CD4-positive, alpha-beta memory T cell (primary cell): ENCODE measurements around the gene CARD11. TPM values are rescaled to one million over a fixed set of nuclear protein-coding genes. Genes with fewer than 3 reads are reported as not detected.

Experiments used
- CTCF ChIA-PET: fragments of 350-600 bp; sonication (Branson Sonifier 250); formaldehyde crosslinking; loops from one replicate; lab custom pipeline; 2021; ENCODE audit warnings: inconsistent platforms; ENCODE audit not compliant: partially characterized antibody; lab: Charles Lee
- POLR2A ChIA-PET: fragments of 350-600 bp; sonication (Branson Sonifier 250); formaldehyde crosslinking; loops from one replicate; lab custom pipeline; 2021; ENCODE audit not compliant: partially characterized antibody; lab: Charles Lee
- DNase-seq, 5 donors: peaks; one replicate each; pipeline versions ENCODE4 v3.0.0 to v3.0.0-alpha.2; 2020 to 2022; ENCODE audit warnings: mixed read lengths in 1 of 5
- H3K27ac ChIP-seq: one replicate; pipeline ENCODE4 v1.7.0; 2013; ENCODE audit warnings: low read depth, low read length
- H3K27me3 ChIP-seq: 2 replicates; pipeline ENCODE4 v1.7.0; 2013; ENCODE audit warnings: mild to moderate bottlenecking, low read length, moderate library complexity; ENCODE audit not compliant: insufficient read depth
- H3K36me3 ChIP-seq: 2 replicates; pipeline ENCODE4 v1.7.0; 2013; ENCODE audit warnings: mild to moderate bottlenecking, low read length, moderate library complexity; ENCODE audit not compliant: insufficient read depth
- H3K4me1 ChIP-seq: 2 replicates; pipeline ENCODE4 v1.7.0; 2013; ENCODE audit warnings: mild to moderate bottlenecking, low read length, moderate library complexity; ENCODE audit not compliant: insufficient read depth
- H3K4me3 ChIP-seq, 2 donors: one replicate each; pipeline ENCODE4 v1.7.0; 2013; ENCODE audit warnings: low read length in 2 of 2, mild to moderate bottlenecking in 1 of 2
- H3K9me3 ChIP-seq, 2 donors: one replicate each; pipeline ENCODE4 v1.7.0; 2013; ENCODE audit warnings: low read length in 2 of 2, control low read depth in 1 of 2; ENCODE audit not compliant: control insufficient read depth in 1 of 2
- H3K27ac Mint-ChIP-seq, 7 donors: one replicate each; pipeline ENCODE4 v1.8.0; 2020 to 2021; ENCODE audit warnings: mixed read lengths in 7 of 7, mild to moderate bottlenecking in 6 of 7, inconsistent platforms in 3 of 7, moderate library complexity in 3 of 7
- H3K27me3 Mint-ChIP-seq, 2 donors: one replicate each; pipeline ENCODE4 v1.8.0; 2020 to 2021; ENCODE audit warnings: mixed read lengths in 2 of 2
- H3K36me3 Mint-ChIP-seq, 2 donors: one replicate each; pipeline ENCODE4 v1.8.0; 2020 to 2021; ENCODE audit warnings: mixed read lengths in 2 of 2, inconsistent platforms in 1 of 2, mild to moderate bottlenecking in 1 of 2
- H3K4me1 Mint-ChIP-seq, 4 donors: one replicate each; pipeline ENCODE4 v1.8.0; 2020 to 2021; ENCODE audit warnings: mixed read lengths in 4 of 4, mild to moderate bottlenecking in 1 of 4
- H3K4me3 Mint-ChIP-seq, 8 donors: one replicate each; pipeline ENCODE4 v1.8.0; 2020 to 2021; ENCODE audit warnings: mixed read lengths in 8 of 8, mild to moderate bottlenecking in 7 of 8, moderate library complexity in 6 of 8, inconsistent platforms in 3 of 8
- H3K9me3 Mint-ChIP-seq, 8 donors: one replicate each; pipeline ENCODE4 v1.8.0; 2020 to 2021; ENCODE audit warnings: mixed read lengths in 8 of 8, mild to moderate bottlenecking in 5 of 8, inconsistent platforms in 3 of 8, moderate library complexity in 1 of 8
- intact Hi-C: fragments of 100-400 bp; cut with micrococcal nuclease; formaldehyde crosslinking; loops from one replicate; pipeline ENCODE4 v1.15.1; 2023
- polyA plus RNA-seq, 2 donors: library from polyadenylated mRNA; unstranded; fragments of 300-500 nt; fragmentation: Illumina TruSeq; gene quantifications; one replicate each; pipeline ENCODE4 v1.2.3, GENCODE V29; 2021
- total RNA-seq, 2 experiments: library from RNA; stranded (reverse); gene quantifications; one replicate each; pipeline ENCODE4 v1.2.3, GENCODE V29; 2021

CARD11 gene
- total and polyA plus RNA-seq, 4 experiments from 2014 or later: 4.9 to 136 (median 85.3) TPM

- Histone ChIP-seq H3K36me3 (peaks cover 7% of the 10 kb centered on the region), H3K9me3 (peaks cover 10 to 12% of the 10 kb centered on the region in 2 donors), H3K4me3 (no peak overlapping the region), H3K4me1 (no peaks in the 10 kb centered on the region), H3K27ac (no peak overlapping the region), H3K27me3 (no peaks in the 10 kb centered on the region)
- POLR2A ChIA-PET: interaction anchor here (1.1 kb wide), 1 partner anchor 12 kb away, joined by 3 read pairs; no protein-coding TSS in a partner anchor
- intact Hi-C loops: no loop called here
- DNase-seq: no peak
- Mint-ChIP-seq H3K27me3 (no peaks in the 10 kb centered on the region), H3K36me3 (peaks cover 32 to 49% of the 10 kb centered on the region in 2 donors), H3K9me3 (peaks cover 2 to 25% (median 20%) of the 10 kb centered on the region in 8 donors), H3K27ac (no peak overlapping the region), H3K4me3 (no peak overlapping the region), H3K4me1 (peaks cover 8 to 36% (median 19%) of the 10 kb centered on the region in 4 donors)
- CTCF ChIA-PET: no interaction called here
These were observed 72.8 kb downstream of the CARD11 start for GRCh38 chr7:2970861-2971260.

- Mint-ChIP-seq H3K27me3 (no peaks in the 10 kb centered on the region), H3K36me3 (peaks cover 38 to 50% of the 10 kb centered on the region in 2 donors), H3K27ac (no peak overlapping the region), H3K4me3 (no peak overlapping the region), H3K9me3 (peaks cover 2 to 31% (median 24%) of the 10 kb centered on the region in 8 donors), H3K4me1 (peaks cover 9 to 30% (median 16%) of the 10 kb centered on the region in 4 donors)
- POLR2A ChIA-PET: no interaction called here
- Histone ChIP-seq H3K4me3 (no peak overlapping the region), H3K27ac (no peak overlapping the region), H3K9me3 (peaks cover 11 to 17% of the 10 kb centered on the region in 2 donors), H3K27me3 (no peaks in the 10 kb centered on the region), H3K36me3 (peaks cover 7% of the 10 kb centered on the region), H3K4me1 (no peaks in the 10 kb centered on the region)
- CTCF ChIA-PET: no interaction called here
- no peak for DNase-seq
- intact Hi-C loops: no loop called here
These were observed 73.4 kb downstream of the CARD11 start for GRCh38 chr7:2970307-2970664.

DNA sequence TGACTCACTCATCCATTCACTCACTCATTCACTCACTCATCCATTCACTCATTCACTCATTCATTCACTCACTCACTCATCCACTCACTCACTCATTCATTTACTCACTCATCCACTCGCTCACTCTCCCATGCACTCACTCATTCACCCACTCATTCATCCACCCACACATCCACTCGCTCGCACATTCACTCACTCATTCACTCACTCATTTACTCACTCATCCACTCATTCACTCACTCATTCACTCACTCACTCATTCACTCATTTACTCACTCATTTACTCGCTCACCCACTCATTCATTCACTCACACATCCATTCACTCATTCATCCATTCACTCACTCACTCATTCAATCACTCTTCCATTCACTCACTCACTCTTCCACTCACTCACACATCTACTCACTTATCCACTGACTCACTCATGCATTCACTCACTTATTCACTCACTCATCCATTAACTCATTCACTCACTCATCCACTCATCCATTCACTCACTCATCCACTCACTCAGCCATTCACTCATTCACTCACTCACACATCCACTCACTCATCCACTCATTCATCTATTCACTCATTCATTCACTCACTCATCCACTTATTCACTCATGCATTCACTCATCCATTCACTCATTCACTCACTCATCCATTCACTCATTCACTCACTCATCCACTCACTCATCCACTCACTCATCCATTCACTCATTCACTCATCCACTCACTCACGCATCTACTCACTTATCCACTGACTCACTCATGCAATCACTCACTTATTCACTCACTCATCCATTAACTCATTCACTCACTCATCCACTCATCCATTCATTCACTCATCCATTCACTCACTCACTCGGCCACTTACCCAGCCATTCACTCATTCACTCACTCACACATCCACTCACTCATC lies 74.0 kb downstream of the CARD11 start:
- H3K36me3 Mint-ChIP-seq: peaks cover 39 to 49% of the 10 kb centered on the region in 2 donors
- POLR2A ChIA-PET: no interaction called here

GRCh38 chr7:2968616-2969397 lies 74.9 kb downstream of the CARD11 start:
- ChIA-PET POLR2A (no interaction called here), CTCF (no interaction called here)
- H3K36me3 ChIP-seq: no peaks in the 10 kb centered on the region
- H3K4me3 ChIP-seq: no peak overlapping the region
- H3K27ac ChIP-seq: no peak overlapping the region
- H3K4me3 Mint-ChIP-seq: no peak overlapping the region
- no peaks in the 10 kb centered on the region for H3K27me3 Mint-ChIP-seq
- DNase-seq: no peak
- intact Hi-C loops: no loop called here
- peaks cover 11 to 17% of the 10 kb centered on the region in 2 donors for H3K9me3 ChIP-seq
- H3K4me1 Mint-ChIP-seq: peaks cover 14 to 32% (median 23%) of the 10 kb centered on the region in 4 donors
- H3K36me3 Mint-ChIP-seq: peaks cover 39 to 46% of the 10 kb centered on the region in 2 donors
- H3K4me1 ChIP-seq: no peaks in the 10 kb centered on the region
- H3K9me3 Mint-ChIP-seq: peaks cover 2 to 32% (median 24%) of the 10 kb centered on the region in 8 donors
- no peaks in the 10 kb centered on the region for H3K27me3 ChIP-seq
- H3K27ac Mint-ChIP-seq: peak overlapping the region in 1 of 7 donors; percentile 36

More for the DNA sequence above, 74.0 kb downstream of the CARD11 start:
- H3K36me3 ChIP-seq: peaks cover 7% of the 10 kb centered on the region
- H3K4me1 ChIP-seq: no peaks in the 10 kb centered on the region
- H3K27me3 ChIP-seq: no peaks in the 10 kb centered on the region
- no peak overlapping the region for H3K4me3 ChIP-seq
- CTCF ChIA-PET: no interaction called here
- H3K9me3 ChIP-seq: peaks cover 11 to 17% of the 10 kb centered on the region in 2 donors
- no peak for DNase-seq
- Mint-ChIP-seq H3K4me1 (peaks cover 10 to 32% (median 18%) of the 10 kb centered on the region in 4 donors), H3K9me3 (peaks cover 2 to 32% (median 24%) of the 10 kb centered on the region in 8 donors), H3K27ac (no peak overlapping the region), H3K27me3 (no peaks in the 10 kb centered on the region), H3K4me3 (no peak overlapping the region)
- H3K27ac ChIP-seq: no peak overlapping the region
- intact Hi-C loops: no loop called here

- Histone ChIP-seq H3K36me3 (no peaks in the 10 kb centered on the region), H3K4me1 (peaks cover 3% of the 10 kb centered on the region), H3K9me3 (peaks cover 11 to 17% of the 10 kb centered on the region in 2 donors), H3K27me3 (no peaks in the 10 kb centered on the region), H3K27ac (no peak overlapping the region), H3K4me3 (no peak overlapping the region)
- H3K9me3 Mint-ChIP-seq: peaks cover 2 to 32% (median 24%) of the 10 kb centered on the region in 8 donors
- intact Hi-C loops: no loop called here
- H3K4me3 Mint-ChIP-seq: no peak overlapping the region
- no peak for DNase-seq
- H3K27me3 Mint-ChIP-seq: no peaks in the 10 kb centered on the region
- peaks cover 34 to 41% of the 10 kb centered on the region in 2 donors for H3K36me3 Mint-ChIP-seq
- peak overlapping the region in 2 of 7 donors; percentile 8 to 36 for H3K27ac Mint-ChIP-seq
- POLR2A ChIA-PET: no interaction called here
- peaks cover 11 to 32% (median 22%) of the 10 kb centered on the region in 4 donors for H3K4me1 Mint-ChIP-seq
- CTCF ChIA-PET: no interaction called here
These were observed 75.5 kb downstream of the CARD11 start for GRCh38 chr7:2968176-2968575.

- no peak overlapping the region for H3K27ac ChIP-seq
- Mint-ChIP-seq H3K4me3 (no peak overlapping the region), H3K36me3 (peaks cover 32 to 38% of the 10 kb centered on the region in 2 donors), H3K4me1 (peaks cover 15 to 34% (median 23%) of the 10 kb centered on the region in 4 donors), H3K27me3 (no peaks in the 10 kb centered on the region), H3K9me3 (peaks cover 2 to 32% (median 24%) of the 10 kb centered on the region in 8 donors), H3K27ac (no peak overlapping the region)
- H3K4me1 ChIP-seq: peaks cover 8% of the 10 kb centered on the region
- CTCF ChIA-PET: no interaction called here
- H3K27me3 ChIP-seq: no peaks in the 10 kb centered on the region
- peaks cover 11 to 17% of the 10 kb centered on the region in 2 donors for H3K9me3 ChIP-seq
- POLR2A ChIA-PET: no interaction called here
- intact Hi-C loops: no loop called here
- H3K4me3 ChIP-seq: no peak overlapping the region
- no peaks in the 10 kb centered on the region for H3K36me3 ChIP-seq
- no peak for DNase-seq
These were observed 76.0 kb downstream of the CARD11 start for GRCh38 chr7:2967705-2968104.

GRCh38 chr7:2967253-2967652 lies 76.4 kb downstream of the CARD11 start:
- H3K4me3 Mint-ChIP-seq: peak overlapping the region in 1 of 8 donors; percentile 22
- intact Hi-C loops: no loop called here
- H3K27ac Mint-ChIP-seq: peak overlapping the region in 1 of 7 donors; percentile 62

More at GRCh38 chr7:2967253-2967652, 76.4 kb downstream of the CARD11 start:
- H3K9me3 Mint-ChIP-seq: peaks cover 2 to 32% (median 24%) of the 10 kb centered on the region in 8 donors
- Histone ChIP-seq H3K27me3 (no peaks in the 10 kb centered on the region), H3K36me3 (no peaks in the 10 kb centered on the region), H3K9me3 (peaks cover 11 to 17% of the 10 kb centered on the region in 2 donors), H3K4me1 (peaks cover 12% of the 10 kb centered on the region), H3K4me3 (no peak overlapping the region), H3K27ac (no peak overlapping the region)
- ChIA-PET CTCF (interaction anchor here (0.9 to 1.2 kb wide), 2 partner anchors 10 to 188 kb away, joined by 3 read pairs; no protein-coding TSS in a partner anchor), POLR2A (no interaction called here)
- H3K27me3 Mint-ChIP-seq: no peaks in the 10 kb centered on the region
- peaks cover 16 to 35% (median 24%) of the 10 kb centered on the region in 4 donors for H3K4me1 Mint-ChIP-seq
- DNase-seq: no peak
- H3K36me3 Mint-ChIP-seq: peaks cover 28 to 33% of the 10 kb centered on the region in 2 donors
